MCF 10A (cell line): ENCODE results near the gene PLXND1. TPM values are rescaled to one million over a fixed set of nuclear protein-coding genes. Genes with fewer than 3 reads are reported as not detected.

ENCODE experiments used
- BruUV-seq: library from RNA; stranded (reverse); fragments of 400-500 nt; replicated peaks from 2 replicates; lab custom pipeline; 2021; lab: Mats Ljungman, UMichigan
- CTCF ChIA-PET: fragments of 300-600 bp; sonication (Branson Sonifier 250); formaldehyde crosslinking; extraction: SDS; loops from one replicate; lab custom pipeline; 2021; ENCODE audit warnings: antibody characterized with exemption, inconsistent platforms; lab: Yijun Ruan, JAX
- POLR2A ChIA-PET: fragments of 300-600, 350-650 bp; sonication (Branson Sonifier 250); formaldehyde crosslinking; extraction: SDS; loops from one replicate; lab custom pipeline; 2020; ENCODE audit warnings: antibody characterized with exemption, inconsistent platforms; lab: Yijun Ruan, JAX
- DNase-seq: peaks from one replicate; pipeline ENCODE4 v3.0.0-alpha.2; 2018; ENCODE audit not compliant: unreplicated experiment
- H3K27ac Mint-ChIP-seq: one replicate; pipeline ENCODE4 v1.8.0; 2022; ENCODE audit warnings: mild to moderate bottlenecking, low read depth, mixed read lengths; ENCODE audit not compliant: unreplicated experiment
- H3K27me3 Mint-ChIP-seq: one replicate; pipeline ENCODE4 v1.8.0; 2022; ENCODE audit warnings: mixed read lengths; ENCODE audit not compliant: insufficient read depth, unreplicated experiment
- H3K36me3 Mint-ChIP-seq: one replicate; pipeline ENCODE4 v1.8.0; 2022; ENCODE audit warnings: mild to moderate bottlenecking, moderate library complexity, mixed read lengths; ENCODE audit not compliant: insufficient read depth, unreplicated experiment
- H3K4me1 Mint-ChIP-seq: one replicate; pipeline ENCODE4 v1.8.0; 2022; ENCODE audit warnings: mixed read lengths; ENCODE audit not compliant: insufficient read depth, unreplicated experiment
- H3K4me3 Mint-ChIP-seq: one replicate; pipeline ENCODE4 v1.8.0; 2022; ENCODE audit warnings: mild to moderate bottlenecking, moderate library complexity, mixed read lengths; ENCODE audit not compliant: unreplicated experiment
- H3K9me3 Mint-ChIP-seq: one replicate; pipeline ENCODE4 v1.8.0; 2022; ENCODE audit warnings: mixed read lengths; ENCODE audit not compliant: unreplicated experiment
- CTCF ChIP-seq: fragments of 200-600 bp; IDR thresholded peaks from one replicate; pipeline ENCODE4 v1.8.0; 2022; ENCODE audit warnings: antibody characterized with exemption, mild to moderate bottlenecking; ENCODE audit not compliant: unreplicated experiment
- intact Hi-C: fragments of 100-400 bp; cut with micrococcal nuclease; formaldehyde crosslinking; loops from 2 replicates; pipeline ENCODE4 v1.14.1; 2022
- total RNA-seq: library from RNA; stranded (reverse); gene quantifications from 2 replicates; pipeline ENCODE4 v1.2.3, GENCODE V29; 2022

The PLXND1 gene
- total RNA-seq, 1 experiment from 2014 or later, result 5.6 TPM

- BruUV-seq, result no TSS peak
- no peak for TF ChIP-seq CTCF
- H3K27me3 Mint-ChIP-seq, result no peaks in the 10 kb centered on the region
- intact Hi-C loops, result no loop called here
- no peak for DNase-seq
- H3K4me3 Mint-ChIP-seq, result no peak overlapping the region
- no peak overlapping the region for H3K27ac Mint-ChIP-seq
- CTCF ChIA-PET, result interaction anchor here (1.3 to 1.5 kb wide), 2 partner anchors 133 kb away, joined by 4 to 5 read pairs; no protein-coding TSS in a partner anchor
- POLR2A ChIA-PET, result no interaction called here
- H3K4me1 Mint-ChIP-seq, result peaks cover 20% of the 10 kb centered on the region
- no peaks in the 10 kb centered on the region for H3K9me3 Mint-ChIP-seq
- peaks cover 5% of the 10 kb centered on the region for H3K36me3 Mint-ChIP-seq
These were observed 17.1 kb upstream of the PLXND1 start for GRCh38 chr3:129623447-129624118.

- no peak for TF ChIP-seq CTCF
- DNase-seq, result no peak
- POLR2A ChIA-PET, result no interaction called here
- Mint-ChIP-seq H3K9me3 (no peaks in the 10 kb centered on the region), H3K27me3 (no peaks in the 10 kb centered on the region), H3K36me3 (peaks cover 6% of the 10 kb centered on the region), H3K27ac (no peak overlapping the region), H3K4me3 (no peak overlapping the region), H3K4me1 (peaks cover 16% of the 10 kb centered on the region)
- CTCF ChIA-PET, result interaction anchor here (1.3 kb wide), 1 partner anchor 133 kb away, joined by 5 read pairs; no protein-coding TSS in a partner anchor
- intact Hi-C loops, result no loop called here
- BruUV-seq, result no TSS peak
These were observed 16.5 kb upstream of the PLXND1 start for GRCh38 chr3:129622933-129623332.

GRCh38 chr3:129622226-129622874, 15.9 kb upstream of the PLXND1 start:
- DNase-seq, result no peak
- H3K27ac Mint-ChIP-seq, result peak overlapping the region; percentile 39
- ChIA-PET CTCF (interaction anchor here (1.3 kb wide), 1 partner anchor 132 kb away, joined by 5 read pairs; no protein-coding TSS in a partner anchor), POLR2A (no interaction called here)
- no peaks in the 10 kb centered on the region for H3K27me3 Mint-ChIP-seq
- H3K4me1 Mint-ChIP-seq, result peaks cover 10% of the 10 kb centered on the region
- intact Hi-C loops, result no loop called here
- H3K4me3 Mint-ChIP-seq, result no peak overlapping the region
- no TSS peak for BruUV-seq
- TF ChIP-seq CTCF, result no peak
- no peaks in the 10 kb centered on the region for H3K9me3 Mint-ChIP-seq
- peaks cover 6% of the 10 kb centered on the region for H3K36me3 Mint-ChIP-seq

GRCh38 chr3:129621626-129622225, 15.2 kb upstream of the PLXND1 start:
- H3K27ac Mint-ChIP-seq, result peak overlapping the region; percentile 39
- H3K4me3 Mint-ChIP-seq, result no peak overlapping the region
- intact Hi-C loops, result no loop called here
- CTCF ChIA-PET, result interaction anchor here (1.3 kb wide), 1 partner anchor 131 kb away, joined by 5 read pairs; no protein-coding TSS in a partner anchor
- no peaks in the 10 kb centered on the region for H3K9me3 Mint-ChIP-seq
- peaks cover 6% of the 10 kb centered on the region for H3K36me3 Mint-ChIP-seq
- no peaks in the 10 kb centered on the region for H3K27me3 Mint-ChIP-seq
- BruUV-seq, result no TSS peak
- POLR2A ChIA-PET, result no interaction called here
- DNase-seq, result no peak
- peaks cover 7% of the 10 kb centered on the region for H3K4me1 Mint-ChIP-seq
- TF ChIP-seq CTCF, result no peak
